B cell (primary cell): ENCODE results near the gene PET100.

Source experiments
- CTCF ChIP-seq: fragments of 200-600 bp; IDR thresholded peaks from one replicate; pipeline ENCODE4 v1.8.0; 2022; ENCODE audit warnings: antibody characterized with exemption, mild to moderate bottlenecking
- EZH2 ChIP-seq: IDR thresholded peaks from 2 replicates; pipeline ENCODE4 v1.6.1; 2012; ENCODE audit warnings: borderline replicate concordance, low read depth, mild to moderate bottlenecking, moderate library complexity, low read length; ENCODE audit not compliant: insufficient read depth, poor library complexity, severe bottlenecking

GRCh38 chr19:7655581-7655980 lies 26.0 kb downstream of the PET100 start:
- TF ChIP-seq CTCF (no peak), EZH2 (no peak)
